Measurements from ENCODE around the gene PCLO. TPM values are rescaled to one million over a fixed set of nuclear protein-coding genes. Genes with fewer than 3 reads are reported as not detected.

The PCLO gene
- total and polyA plus RNA-seq, 9 of the 15 experiments (the other 6 are each of a cell fraction or from before 2014, with no cell fraction given), result under 0.01 to 0.01 TPM; not detected in 7

GRCh38 chr7:83204715-83205114, 42.0 kb upstream of the PCLO start:
- Histone ChIP-seq H3K4me2 (ENCODE audit: insufficient read depth, low read length) (no peak overlapping the region), H3K36me3 (ENCODE audit: control insufficient read depth, insufficient read depth, low read length) (no peaks in the 10 kb centered on the region), H3K4me3 (no peak overlapping the region), H3K27ac (ENCODE audit: extremely low read depth, low read depth, low read length) (no peak overlapping the region), H4K20me1 (replicated peaks; ENCODE audit: control insufficient read depth, insufficient read depth, low read length) (no peaks in the 10 kb centered on the region), H3K4me1 (replicated peaks in 1 of 2; ENCODE audit: control insufficient read depth in 2 of 2, insufficient read depth in 2 of 2, low read length in 2 of 2) (no peaks in the 10 kb centered on the region), H3K9me3 (replicated peaks; ENCODE audit: control insufficient read depth, insufficient read depth, low read depth, low read length) (no peaks in the 10 kb centered on the region; the same call in 1 of the 2 replicates), H3K9ac (ENCODE audit: insufficient read depth in 1 of 2, low read depth in 2 of 2, low read length in 2 of 2) (no peak overlapping the region), H3K79me2 (ENCODE audit: control insufficient read depth, insufficient read depth, low read length) (no peaks in the 10 kb centered on the region), H2AFZ (ENCODE audit: low read depth, low read length) (no peak overlapping the region), H3K27me3 (ENCODE audit: control insufficient read depth in 2 of 2, insufficient read depth in 2 of 2, low read length in 2 of 2) (no peaks in the 10 kb centered on the region), H3K9me1 (ENCODE audit: control insufficient read depth, insufficient read depth, low read length) (no peaks in the 10 kb centered on the region)
- in situ Hi-C loops (cut with MboI), result no loop called here
- POLR2A ChIA-PET, result no interaction called here
- ATAC-seq, result no peak
- CTCF ChIA-PET (ENCODE audit: low intra/inter-chr PET ratio), result no interaction called here
- BruUV-seq (replicated peaks), result no TSS peak
- intact Hi-C loops (cut with micrococcal nuclease), result no loop called here
- FAIRE-seq, result no peak
- no peak for DNase-seq (ENCODE audit: extremely low read depth in 1 of 4, low spot score in 3 of 4)
- TF ChIP-seq ZBTB40 (IDR thresholded peaks at IDR 0.05) (no peak), ZBTB40 (CRISPR knock-in tag; IDR thresholded peaks at IDR 0.05) (no peak), FOXP4 (CRISPR knock-in tag; IDR thresholded peaks at IDR 0.05; ENCODE audit: borderline replicate concordance) (no peak), RBM15 (IDR thresholded peaks at IDR 0.05; ENCODE audit: insufficient read depth, low read length) (no peak), E2F3 (CRISPR knock-in tag; IDR thresholded peaks at IDR 0.05) (no peak), USF1 (CRISPR knock-in tag; IDR thresholded peaks at IDR 0.05) (no peak), ZNF395 (CRISPR knock-in tag; IDR thresholded peaks at IDR 0.05) (no peak), SMC3 (conservative IDR thresholded peaks at IDR 0.05; ENCODE audit: insufficient read depth, low read depth, low read length) (no peak), CHD4 (IDR thresholded peaks at IDR 0.05; ENCODE audit: insufficient read depth, insufficient replicate concordance, low read depth, low read length, poor library complexity, severe bottlenecking) (no peak)
- WGBS (ENCODE audit: insufficient coverage, low coverage, missing lambda C conversion rate), result 7% methylated on average over 2 of the region's 2 CpGs
